ENCODE measurements around the gene TUBAL3.

Gene TUBAL3

DNA sequence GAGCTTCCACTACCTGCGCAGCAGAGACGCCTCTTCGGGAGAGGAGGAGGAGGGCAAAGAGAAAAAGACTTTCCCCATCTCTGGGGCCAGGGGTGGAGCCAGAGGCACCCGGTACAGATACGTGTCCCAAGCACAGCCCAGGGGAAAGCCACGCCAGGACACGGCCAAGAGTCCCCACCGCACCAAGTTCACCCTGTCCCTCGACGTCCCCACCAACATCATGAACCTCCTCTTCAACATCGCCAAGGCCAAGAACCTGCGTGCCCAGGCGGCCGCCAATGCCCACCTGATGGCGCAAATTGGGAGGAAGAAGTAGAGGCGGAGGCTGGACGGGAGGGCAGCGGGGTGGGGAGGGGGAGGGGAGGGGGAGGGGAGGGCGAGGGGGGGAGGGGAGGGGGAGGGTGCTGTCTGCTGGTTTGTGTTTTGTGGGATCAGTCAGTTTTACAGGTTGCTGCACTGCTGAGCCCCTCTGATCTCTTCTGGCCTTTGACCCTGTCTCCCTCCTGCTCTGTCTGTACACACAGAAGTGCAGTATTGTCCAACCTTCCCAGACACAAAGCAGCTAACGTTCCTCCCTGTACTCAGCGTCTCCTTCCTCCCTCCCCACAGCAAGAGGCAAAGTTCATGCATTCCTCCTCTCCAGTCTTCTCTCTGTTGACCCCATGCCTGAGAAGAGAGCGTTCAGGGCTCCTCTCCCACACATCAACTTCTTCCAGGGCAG lies 30.6 kb downstream of the TUBAL3 start:
- DNase-seq, result no peak

DNA sequence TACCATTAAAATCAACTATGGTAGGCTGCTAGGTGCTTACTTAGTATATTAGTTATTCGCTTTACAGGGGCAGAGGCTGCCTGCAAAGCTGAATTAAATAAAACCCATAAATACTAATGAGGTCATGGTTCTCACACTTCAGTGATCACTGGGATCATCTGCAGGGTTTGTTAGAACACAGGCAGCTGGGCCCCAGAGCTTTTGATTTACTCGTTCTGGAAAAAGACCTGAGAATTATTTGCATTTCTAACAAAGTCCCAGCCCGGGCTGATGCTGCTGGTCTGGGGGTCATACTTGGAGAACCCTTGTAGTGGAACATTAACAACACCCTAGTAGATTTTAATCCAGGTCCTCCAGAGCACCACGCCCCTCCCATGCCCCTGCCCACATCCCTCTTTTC lies 31.3 kb downstream of the TUBAL3 start:
- no peak for DNase-seq

DNA sequence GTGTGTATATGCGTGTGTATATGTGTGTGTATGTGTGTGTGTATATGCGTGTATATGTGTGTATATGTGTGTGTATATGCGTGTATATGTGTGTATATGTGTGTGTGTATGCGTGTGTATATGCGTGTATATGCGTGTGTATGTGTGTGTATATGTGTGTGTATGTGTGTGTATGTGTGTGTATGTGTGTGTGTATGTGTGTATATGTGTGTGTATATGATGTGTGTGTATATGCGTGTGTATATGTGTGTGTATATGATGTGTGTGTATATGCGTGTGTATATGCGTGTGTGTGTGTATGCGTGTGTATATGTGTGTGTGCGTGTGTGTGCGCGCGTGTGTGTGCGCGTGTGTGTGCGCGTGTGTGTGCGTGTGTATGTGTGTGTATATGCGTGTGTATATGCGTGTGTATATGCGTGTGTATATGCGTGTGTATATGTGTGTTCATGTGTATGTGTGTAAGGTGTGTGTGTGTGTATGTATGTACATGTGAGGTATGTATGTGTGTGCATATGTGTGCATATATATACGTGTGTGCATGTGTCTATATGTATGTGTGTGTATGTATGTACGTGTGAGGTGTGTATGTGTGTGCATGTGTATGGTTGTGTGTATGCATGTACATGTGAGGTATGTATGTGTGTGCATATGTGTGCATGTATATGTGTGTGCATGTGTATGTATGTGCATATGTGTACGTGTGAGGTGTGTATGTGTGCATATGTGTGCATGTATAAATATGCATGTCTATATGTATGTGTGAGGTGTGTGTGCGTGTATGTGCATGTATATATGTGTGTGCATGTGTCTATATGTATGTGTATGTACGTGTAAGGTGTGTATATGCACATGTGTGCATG lies 33.9 kb downstream of the TUBAL3 start:
- DNase-seq, result no peak

GRCh38 chr10:5369362-5370158 lies 35.1 kb downstream of the TUBAL3 start:
- DNase-seq, result no peak

- no peak for DNase-seq
These were observed 38.7 kb downstream of the TUBAL3 start for GRCh38 chr10:5365928-5366327.

GRCh38 chr10:5364890-5365338 lies 39.7 kb downstream of the TUBAL3 start, which contains the start of gene UCN3:
TSS of gene UCN3 (plus strand) at chr10:5364966. CDS start at chr10:5373721, 8,755 bp downstream.
- no peak for DNase-seq

DNA sequence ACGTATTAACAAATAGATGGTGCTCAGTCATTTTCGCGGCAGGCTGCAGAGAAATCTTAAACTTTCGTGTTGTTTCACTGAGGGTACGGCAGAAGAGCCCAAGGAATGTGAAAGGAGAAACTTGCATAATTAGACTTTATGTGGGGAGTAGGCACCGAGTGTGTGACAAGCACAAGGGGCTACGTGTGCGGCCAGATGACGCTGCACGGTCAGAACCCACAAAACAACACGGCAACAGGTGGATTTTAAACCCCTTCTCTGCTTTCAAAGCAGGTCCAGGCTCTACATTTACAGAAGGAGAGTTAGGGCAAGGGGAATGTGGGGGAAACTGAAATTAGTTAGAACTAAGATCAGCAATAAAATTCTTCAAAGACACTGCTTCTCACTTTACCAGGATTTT lies 40.3 kb downstream of the TUBAL3 start:
- DNase-seq, result no peak

DNA sequence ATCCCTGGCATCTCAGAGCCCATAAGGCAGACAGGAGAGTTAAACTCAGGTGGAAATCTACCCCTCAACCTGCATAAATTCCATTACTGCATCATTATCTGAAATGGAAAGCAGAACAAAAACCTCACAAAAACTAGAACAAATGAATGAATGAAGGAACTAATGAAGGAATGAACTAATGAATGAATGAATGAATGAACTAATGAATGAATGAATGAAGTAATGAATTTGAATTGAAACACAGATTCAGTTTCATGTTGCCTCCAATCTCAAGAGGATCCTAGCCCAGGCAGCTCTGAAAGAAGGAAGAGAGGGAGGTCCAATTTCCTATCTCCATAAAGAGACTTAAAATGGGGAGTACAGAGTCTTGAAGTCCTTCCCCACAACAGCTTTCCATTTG lies 41.8 kb downstream of the TUBAL3 start:
- DNase-seq, result no peak

DNA sequence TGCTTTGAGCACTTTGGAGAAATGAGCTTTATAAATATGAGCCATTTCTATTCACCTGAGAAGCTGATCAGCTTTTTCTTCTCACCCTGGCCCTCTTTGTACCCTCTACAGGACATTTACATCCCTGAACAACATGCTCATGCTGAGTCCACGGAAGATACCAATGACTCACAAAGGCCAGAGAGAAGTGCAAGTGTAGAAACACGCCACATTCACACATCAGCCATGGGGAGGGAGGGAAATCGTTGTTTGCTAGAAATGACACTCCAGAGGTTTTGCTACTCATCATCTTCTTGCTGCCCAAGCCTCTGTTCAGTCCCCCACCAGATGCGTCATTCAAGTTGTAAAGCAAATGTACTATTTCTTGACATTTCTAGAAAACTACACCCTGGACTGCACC lies 42.7 kb downstream of the TUBAL3 start:
- no peak for DNase-seq

DNA sequence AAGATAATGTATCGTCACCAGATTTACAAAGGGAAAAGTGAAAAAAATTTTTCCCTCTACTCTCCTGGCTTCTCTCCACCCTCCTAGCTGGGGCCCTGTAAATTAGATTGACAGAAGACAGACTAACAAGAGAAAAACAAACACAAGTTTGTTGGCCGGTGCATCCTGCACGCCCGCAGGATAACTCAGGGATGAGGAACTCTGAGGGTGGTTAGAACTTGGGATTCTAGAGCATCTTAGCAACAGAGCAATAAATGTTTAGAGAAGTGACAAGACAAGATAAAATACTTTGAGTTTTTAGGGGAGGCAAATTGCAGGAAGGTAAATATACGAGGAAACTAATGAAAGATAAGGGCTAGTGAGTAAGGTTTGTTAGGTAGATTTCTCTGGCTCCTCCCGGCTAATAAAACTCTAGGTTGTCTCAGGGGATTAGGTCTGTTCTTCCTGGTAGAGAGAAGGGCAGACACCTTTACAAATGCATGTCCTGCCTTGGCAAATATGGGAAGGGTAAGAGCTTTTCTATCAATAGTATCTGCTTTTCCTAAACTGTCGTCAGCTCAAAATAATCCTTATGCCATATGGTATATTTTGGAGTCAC lies 44.2 kb downstream of the TUBAL3 start:
- DNase-seq, result no peak

GRCh38 chr10:5356302-5356763 lies 48.3 kb downstream of the TUBAL3 start:
- DNase-seq, result no peak

DNA sequence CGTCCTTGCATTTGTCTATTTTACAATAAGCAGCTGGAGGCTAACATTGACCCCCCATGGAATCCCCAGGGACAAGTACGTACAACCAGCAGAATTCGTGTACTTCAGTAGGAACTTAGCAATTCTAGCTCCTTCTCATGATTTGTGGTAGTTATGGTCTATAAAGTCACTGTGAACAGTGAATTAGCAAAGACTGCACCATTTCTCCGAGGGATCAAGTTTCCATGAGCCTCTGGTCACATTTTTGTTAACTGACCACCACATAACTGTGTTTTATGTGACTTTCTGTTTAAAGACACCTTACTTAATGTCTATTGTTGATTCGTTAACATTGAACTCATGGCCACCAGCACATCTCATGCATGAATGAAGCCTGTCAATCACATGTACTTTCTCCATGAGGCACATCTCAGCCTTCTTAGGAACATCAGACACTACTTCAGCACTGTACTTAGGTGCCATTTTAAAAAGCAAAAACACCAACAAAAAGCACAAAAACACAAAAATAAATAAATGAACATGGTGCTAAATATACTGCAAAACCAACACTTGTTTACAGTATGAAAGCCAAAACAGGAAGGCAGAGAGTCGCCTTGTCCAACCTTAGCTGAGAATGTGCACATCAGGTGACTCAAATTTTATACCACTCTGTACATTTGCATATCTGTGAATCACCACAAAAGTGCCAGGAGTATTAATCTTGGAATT lies 48.9 kb downstream of the TUBAL3 start:
- no peak for DNase-seq

- no peak for DNase-seq
These were observed 50.6 kb downstream of the TUBAL3 start for GRCh38 chr10:5354068-5354467.

DNA sequence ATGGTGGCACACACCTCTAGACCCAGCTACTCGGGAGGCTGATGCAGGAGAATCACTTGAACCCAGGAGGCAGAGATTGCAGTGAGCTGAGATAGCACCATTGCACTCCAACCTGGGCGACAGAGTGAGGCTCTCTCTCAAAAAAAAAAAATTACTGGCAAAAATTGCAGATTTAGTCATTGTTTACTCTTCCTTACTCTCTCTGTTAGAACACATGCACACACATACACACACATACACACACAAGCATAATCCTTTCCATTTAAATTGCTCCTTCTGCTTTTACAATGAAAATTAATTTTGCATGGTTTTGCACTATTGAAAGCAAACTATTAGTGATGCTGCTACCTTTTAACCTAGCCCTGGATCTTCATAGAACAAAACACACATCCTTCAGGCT lies 55.3 kb downstream of the TUBAL3 start:
- no peak for DNase-seq

GRCh38 chr10:5346881-5347280 lies 57.7 kb downstream of the TUBAL3 start:
- no peak for DNase-seq

- no peak for DNase-seq
These were observed 59.9 kb downstream of the TUBAL3 start for GRCh38 chr10:5344746-5345145.

DNA sequence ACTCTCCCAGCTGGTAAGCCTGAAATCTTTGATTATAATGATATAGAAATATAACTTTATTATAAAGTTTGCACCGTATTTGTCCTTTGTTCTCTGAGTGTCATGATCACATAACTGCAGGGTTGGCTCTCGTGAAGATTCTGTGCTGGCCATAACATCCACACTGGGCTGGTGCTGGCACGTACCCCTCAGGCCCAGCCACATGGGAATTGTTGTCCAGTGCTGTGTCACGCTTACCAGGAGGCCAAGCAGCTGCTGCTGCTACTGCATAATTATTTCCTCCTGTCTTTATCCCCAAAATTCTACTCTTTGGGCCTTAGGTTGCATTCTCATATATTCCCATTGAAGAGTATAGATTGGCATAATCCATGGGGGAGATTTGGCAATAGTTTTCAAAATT lies 60.6 kb downstream of the TUBAL3 start:
- no peak for DNase-seq

DNA sequence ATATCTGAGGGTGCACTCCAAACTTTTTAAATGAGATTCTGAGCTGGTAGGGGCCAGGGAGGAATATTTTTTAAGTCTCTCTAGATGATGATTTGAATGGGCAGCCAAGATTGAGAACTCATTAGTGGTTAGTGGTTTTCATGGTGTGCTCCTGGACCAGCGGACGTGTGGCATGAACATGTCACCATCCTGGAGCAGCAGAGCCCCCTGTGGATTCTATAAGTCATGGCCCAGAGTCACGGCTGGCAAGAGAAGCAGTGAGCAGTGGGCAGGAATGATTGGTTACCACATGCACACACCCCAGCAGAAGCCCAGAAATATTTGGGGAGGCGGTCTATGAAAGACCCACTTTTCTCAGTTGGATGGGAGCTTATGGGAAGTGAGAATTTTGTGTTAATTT lies 61.1 kb downstream of the TUBAL3 start:
- DNase-seq, result peak; percentile 4
